Measurements from ENCODE around the gene NISCH. TPM values are rescaled to one million over a fixed set of nuclear protein-coding genes. Genes with fewer than 3 reads are reported as not detected.
A peak's percentile ranks its signal among the peaks of the same experiment; 100 is the strongest.

The NISCH gene
- total RNA-seq, 1 donor from 2014 or later: 80.5 TPM

GRCh38 chr3:52483577-52484381 lies 28.4 kb downstream of the NISCH start:
- Histone ChIP-seq H4K20me1 (ENCODE audit: low read depth) (peaks cover 12% of the 10 kb centered on the region), H3K36me3 (no peaks in the 10 kb centered on the region), H3F3A (ENCODE audit: low read depth) (no peaks in the 10 kb centered on the region), H3K79me2 (ENCODE audit: low read depth) (no peaks in the 10 kb centered on the region), H3K9me3 (ENCODE audit: low read depth) (no peaks in the 10 kb centered on the region), H3K4me2 (no peak overlapping the region), H3K9ac (no peak overlapping the region), H2AFZ (replicated peaks) (no peak overlapping the region), H3K27me3 (no peaks in the 10 kb centered on the region), H3K27ac (no peak overlapping the region), H3K4me3 (no peak overlapping the region), H3K4me1 (no peaks in the 10 kb centered on the region)
- Mint-ChIP-seq H3K27me3 (ENCODE audit: insufficient read depth, low read depth) (no peaks in the 10 kb centered on the region), H3K4me3 (no peak overlapping the region), H3K27ac (peak overlapping the region; percentile 31), H3K4me1 (peaks cover 18% of the 10 kb centered on the region), H3K9me3 (no peaks in the 10 kb centered on the region), H3K36me3 (peaks cover 33% of the 10 kb centered on the region)
- TF ChIP-seq EZH2phosphoT487 (IDR thresholded peaks at IDR 0.05) (no peak), EZH2 (IDR thresholded peaks at IDR 0.05) (no peak)
- TF ChIP-seq, protein P1, sequence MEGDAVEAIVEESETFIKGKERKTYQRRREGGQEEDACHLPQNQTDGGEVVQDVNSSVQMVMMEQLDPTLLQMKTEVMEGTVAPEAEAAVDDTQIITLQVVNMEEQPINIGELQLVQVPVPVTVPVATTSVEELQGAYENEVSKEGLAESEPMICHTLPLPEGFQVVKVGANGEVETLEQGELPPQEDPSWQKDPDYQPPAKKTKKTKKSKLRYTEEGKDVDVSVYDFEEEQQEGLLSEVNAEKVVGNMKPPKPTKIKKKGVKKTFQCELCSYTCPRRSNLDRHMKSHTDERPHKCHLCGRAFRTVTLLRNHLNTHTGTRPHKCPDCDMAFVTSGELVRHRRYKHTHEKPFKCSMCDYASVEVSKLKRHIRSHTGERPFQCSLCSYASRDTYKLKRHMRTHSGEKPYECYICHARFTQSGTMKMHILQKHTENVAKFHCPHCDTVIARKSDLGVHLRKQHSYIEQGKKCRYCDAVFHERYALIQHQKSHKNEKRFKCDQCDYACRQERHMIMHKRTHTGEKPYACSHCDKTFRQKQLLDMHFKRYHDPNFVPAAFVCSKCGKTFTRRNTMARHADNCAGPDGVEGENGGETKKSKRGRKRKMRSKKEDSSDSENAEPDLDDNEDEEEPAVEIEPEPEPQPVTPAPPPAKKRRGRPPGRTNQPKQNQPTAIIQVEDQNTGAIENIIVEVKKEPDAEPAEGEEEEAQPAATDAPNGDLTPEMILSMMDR (IDR thresholded peaks at IDR 0.05): no peak
- DNase-seq (ENCODE audit: low spot score): no peak

DNA sequence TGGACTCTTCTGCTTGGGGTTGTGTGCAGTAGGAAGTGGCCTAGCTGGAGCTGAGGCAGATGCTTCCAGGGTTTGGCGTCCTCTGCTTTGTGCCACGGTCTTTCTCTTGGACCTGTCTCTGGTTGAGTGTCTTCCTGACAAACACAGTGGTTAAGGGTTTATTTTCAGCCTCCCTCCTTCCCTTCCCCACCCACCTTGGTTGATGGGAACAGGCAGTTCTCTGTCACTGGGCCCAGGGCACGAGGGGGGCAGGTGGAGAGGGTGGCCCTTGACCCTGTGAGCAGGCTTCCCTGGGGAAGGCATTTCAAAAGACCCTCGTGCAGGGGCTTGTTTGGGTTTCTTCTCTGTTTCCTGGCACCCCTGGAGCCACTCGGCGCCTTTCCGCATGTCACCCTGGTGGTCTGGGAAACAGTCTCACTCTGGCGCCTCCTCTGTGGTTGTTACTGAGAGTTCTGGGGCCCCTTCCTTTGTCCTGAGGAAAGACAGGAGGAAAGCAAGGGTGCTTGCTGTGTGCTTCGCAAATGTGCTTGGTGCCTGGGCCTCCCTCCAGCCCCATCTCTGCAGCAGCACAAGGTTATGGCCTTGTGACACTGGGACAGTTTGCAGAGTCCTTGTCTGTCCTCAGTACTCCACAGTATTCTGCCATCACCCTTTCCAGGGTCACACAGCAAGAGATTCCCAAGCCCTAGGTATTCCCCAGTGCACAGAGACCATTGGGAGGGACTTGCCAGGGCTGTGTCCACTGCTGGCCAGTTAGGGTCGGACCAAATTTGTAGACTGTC lies 29.5 kb downstream of the NISCH start:
- Mint-ChIP-seq H3K27ac (no peak overlapping the region), H3K36me3 (peaks cover 28% of the 10 kb centered on the region), H3K27me3 (ENCODE audit: insufficient read depth, low read depth) (no peaks in the 10 kb centered on the region), H3K9me3 (no peaks in the 10 kb centered on the region), H3K4me1 (peaks cover 18% of the 10 kb centered on the region), H3K4me3 (no peak overlapping the region)
- DNase-seq (ENCODE audit: low spot score): no peak
- H3K9ac ChIP-seq: no peak overlapping the region
- no peaks in the 10 kb centered on the region for H3K4me1 ChIP-seq
- H3K9me3 ChIP-seq (ENCODE audit: low read depth): no peaks in the 10 kb centered on the region
- no peak for TF ChIP-seq EZH2phosphoT487 (IDR thresholded peaks at IDR 0.05)
- TF ChIP-seq, protein P1 (IDR thresholded peaks at IDR 0.05): no peak
- H4K20me1 ChIP-seq (ENCODE audit: low read depth): peaks cover 15% of the 10 kb centered on the region
- H3K36me3 ChIP-seq: no peaks in the 10 kb centered on the region
- H3K27ac ChIP-seq: no peak overlapping the region
- no peaks in the 10 kb centered on the region for H3K27me3 ChIP-seq
- no peak overlapping the region for H2AFZ ChIP-seq (replicated peaks)
- H3K4me2 ChIP-seq: no peak overlapping the region
- H3K79me2 ChIP-seq (ENCODE audit: low read depth): no peaks in the 10 kb centered on the region
- no peak overlapping the region for H3K4me3 ChIP-seq
- no peaks in the 10 kb centered on the region for H3F3A ChIP-seq (ENCODE audit: low read depth)

DNA sequence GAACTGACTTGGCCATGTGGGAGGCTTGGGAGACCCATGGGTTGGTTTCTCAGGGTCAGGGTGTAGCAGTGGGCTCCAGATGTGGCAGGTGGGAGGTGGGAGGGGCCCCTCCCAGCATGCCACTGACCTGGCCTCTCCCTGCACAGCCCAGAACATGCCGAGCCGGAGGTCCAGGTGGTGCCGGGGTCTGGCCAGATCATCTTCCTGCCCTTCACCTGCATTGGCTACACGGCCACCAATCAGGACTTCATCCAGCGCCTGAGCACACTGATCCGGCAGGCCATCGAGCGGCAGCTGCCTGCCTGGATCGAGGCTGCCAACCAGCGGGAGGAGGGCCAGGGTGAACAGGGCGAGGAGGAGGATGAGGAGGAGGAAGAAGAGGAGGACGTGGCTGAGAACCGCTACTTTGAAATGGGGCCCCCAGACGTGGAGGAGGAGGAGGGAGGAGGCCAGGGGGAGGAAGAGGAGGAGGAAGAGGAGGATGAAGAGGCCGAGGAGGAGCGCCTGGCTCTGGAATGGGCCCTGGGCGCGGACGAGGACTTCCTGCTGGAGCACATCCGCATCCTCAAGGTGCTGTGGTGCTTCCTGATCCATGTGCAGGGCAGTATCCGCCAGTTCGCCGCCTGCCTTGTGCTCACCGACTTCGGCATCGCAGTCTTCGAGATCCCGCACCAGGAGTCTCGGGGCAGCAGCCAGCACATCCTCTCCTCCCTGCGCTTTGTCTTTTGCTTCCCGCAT lies 31.8 kb downstream of the NISCH start:
- no peaks in the 10 kb centered on the region for H3F3A ChIP-seq (ENCODE audit: low read depth)
- Mint-ChIP-seq H3K4me1 (peaks cover 18% of the 10 kb centered on the region), H3K36me3 (peaks cover 20% of the 10 kb centered on the region), H3K27ac (no peak overlapping the region), H3K27me3 (ENCODE audit: insufficient read depth, low read depth) (peaks cover 2% of the 10 kb centered on the region), H3K9me3 (no peaks in the 10 kb centered on the region), H3K4me3 (no peak overlapping the region)
- no peak overlapping the region for H3K9ac ChIP-seq
- no peak overlapping the region for H3K27ac ChIP-seq
- no peak overlapping the region for H3K4me3 ChIP-seq
- H4K20me1 ChIP-seq (ENCODE audit: low read depth): peaks cover 15% of the 10 kb centered on the region
- H3K79me2 ChIP-seq (ENCODE audit: low read depth): no peaks in the 10 kb centered on the region
- H3K4me1 ChIP-seq: no peaks in the 10 kb centered on the region
- H2AFZ ChIP-seq (replicated peaks): no peak overlapping the region
- no peaks in the 10 kb centered on the region for H3K27me3 ChIP-seq
- no peak for TF ChIP-seq EZH2phosphoT487 (IDR thresholded peaks at IDR 0.05)
- TF ChIP-seq EZH2 (IDR thresholded peaks at IDR 0.05): no peak
- TF ChIP-seq, protein P1 (IDR thresholded peaks at IDR 0.05): no peak
- no peak overlapping the region for H3K4me2 ChIP-seq
- no peak for DNase-seq (ENCODE audit: low spot score)
- no peaks in the 10 kb centered on the region for H3K9me3 ChIP-seq (ENCODE audit: low read depth)
- H3K36me3 ChIP-seq: no peaks in the 10 kb centered on the region
